SK-N-SH (cell line): ENCODE results near the gene MET.

Experiments used
- CTCF ChIP-seq: fragments of 200-600 bp; sonication (generic); IDR thresholded peaks from 2 replicates; pipeline ENCODE4 v1.6.1; 2017; ENCODE audit warnings: antibody characterized with exemption, mild to moderate bottlenecking, moderate library complexity
- EP300 ChIP-seq, 2 experiments: IDR thresholded peaks; 2 replicates each; pipeline versions ENCODE4 v1.4.0 to v1.6.1; 2012; ENCODE audit warnings: borderline replicate concordance in 1 of 2, low read depth in 1 of 2, low read length in 1 of 2
- RCOR1 ChIP-seq: fragments of 150-350 bp; IDR thresholded peaks from 2 replicates; pipeline ENCODE4 v1.6.1; 2017; ENCODE audit warnings: antibody characterized with exemption, low read length

- no peak for TF ChIP-seq CTCF
- no peak for TF ChIP-seq RCOR1
- TF ChIP-seq EP300 (IDR thresholded peaks at IDR 0.05; ENCODE audit: borderline replicate concordance in 1 of 2, low read depth in 1 of 2, low read length in 1 of 2): no peak
These were observed 156.3 kb downstream of the MET start for GRCh38 chr7:116828281-116828680.
